ENCODE data around the gene ZFP57.

- TF ChIP-seq CTCF (IDR thresholded peaks at IDR 0.05): no peak
- no peak for TF ChIP-seq POLR2A (IDR thresholded peaks at IDR 0.05)
Measured at GRCh38 chr6:29680416-29680815, 536 bp downstream of the ZFP57 start.

All from ovary (tissue), 3 donors.